DMS114 treated with DMSO at 0.1 percent for 48 hours (cell line): ENCODE measurements around the gene IP6K2.
A peak's percentile ranks its signal among the peaks of the same experiment; 100 is the strongest.

ENCODE experiments used
- DNase-seq: peaks from one replicate; lab custom pipeline; 2025; ENCODE audit not compliant: unreplicated experiment; lab: John Stamatoyannopoulos, UW

Gene IP6K2

DNA sequence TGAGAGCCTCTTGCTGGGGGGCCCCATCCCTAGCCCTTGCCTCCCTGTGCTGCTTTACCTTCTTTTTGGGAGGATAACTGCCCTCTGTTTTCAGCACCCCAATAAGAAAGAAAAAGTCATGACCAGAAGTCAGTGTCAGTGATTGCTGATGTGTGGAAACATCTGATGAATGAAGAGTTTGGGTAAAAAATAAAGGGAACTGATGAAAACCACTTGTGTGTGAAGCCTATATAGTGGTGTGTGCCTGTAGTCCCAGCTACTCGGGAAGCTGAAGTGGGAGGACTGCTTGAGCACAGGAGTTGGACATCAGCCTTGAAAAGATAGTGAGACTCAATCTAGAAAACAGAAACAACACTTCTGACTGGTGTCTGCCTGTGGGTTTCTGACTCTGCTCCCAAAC is 44.5 kb downstream of the IP6K2 start:
- DNase-seq: no peak

DNA sequence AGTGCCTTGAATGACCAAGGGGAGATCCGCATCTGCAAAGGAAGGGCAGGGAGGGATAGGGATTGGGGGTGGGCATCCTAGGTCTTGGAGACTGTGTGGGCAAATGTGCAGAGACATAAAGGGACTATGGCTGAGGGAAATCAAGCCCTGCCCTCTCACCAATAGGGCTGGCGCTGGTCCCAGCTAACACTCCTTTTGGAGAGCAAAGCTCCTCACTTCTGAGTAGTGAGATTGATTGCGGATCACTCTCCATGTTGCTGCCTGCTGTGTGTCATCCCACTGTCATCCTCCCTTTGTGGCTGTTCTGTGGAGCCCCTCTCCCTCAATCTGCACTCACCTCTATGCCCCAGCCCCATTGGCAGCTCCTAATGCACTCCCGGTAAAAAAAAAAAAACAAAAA is 52.1 kb downstream of the IP6K2 start:
- DNase-seq: no peak

DNA sequence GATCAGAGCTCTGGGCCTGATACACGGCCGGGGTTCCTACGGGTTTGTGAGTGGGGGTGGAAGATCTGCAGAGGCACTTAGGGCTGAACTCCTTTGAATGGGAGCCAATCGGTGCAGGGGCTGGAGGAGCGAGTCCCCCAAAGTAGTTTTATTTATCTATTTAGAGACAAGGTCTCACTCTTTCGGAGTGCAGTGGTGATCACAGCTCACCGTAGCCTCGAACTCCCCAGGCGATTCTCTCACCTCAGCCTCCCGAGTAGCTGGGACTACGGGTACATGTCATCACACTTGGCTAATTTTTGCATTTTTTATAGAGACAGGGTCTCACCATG is 52.7 kb downstream of the IP6K2 start:
- DNase-seq: no peak

DNA sequence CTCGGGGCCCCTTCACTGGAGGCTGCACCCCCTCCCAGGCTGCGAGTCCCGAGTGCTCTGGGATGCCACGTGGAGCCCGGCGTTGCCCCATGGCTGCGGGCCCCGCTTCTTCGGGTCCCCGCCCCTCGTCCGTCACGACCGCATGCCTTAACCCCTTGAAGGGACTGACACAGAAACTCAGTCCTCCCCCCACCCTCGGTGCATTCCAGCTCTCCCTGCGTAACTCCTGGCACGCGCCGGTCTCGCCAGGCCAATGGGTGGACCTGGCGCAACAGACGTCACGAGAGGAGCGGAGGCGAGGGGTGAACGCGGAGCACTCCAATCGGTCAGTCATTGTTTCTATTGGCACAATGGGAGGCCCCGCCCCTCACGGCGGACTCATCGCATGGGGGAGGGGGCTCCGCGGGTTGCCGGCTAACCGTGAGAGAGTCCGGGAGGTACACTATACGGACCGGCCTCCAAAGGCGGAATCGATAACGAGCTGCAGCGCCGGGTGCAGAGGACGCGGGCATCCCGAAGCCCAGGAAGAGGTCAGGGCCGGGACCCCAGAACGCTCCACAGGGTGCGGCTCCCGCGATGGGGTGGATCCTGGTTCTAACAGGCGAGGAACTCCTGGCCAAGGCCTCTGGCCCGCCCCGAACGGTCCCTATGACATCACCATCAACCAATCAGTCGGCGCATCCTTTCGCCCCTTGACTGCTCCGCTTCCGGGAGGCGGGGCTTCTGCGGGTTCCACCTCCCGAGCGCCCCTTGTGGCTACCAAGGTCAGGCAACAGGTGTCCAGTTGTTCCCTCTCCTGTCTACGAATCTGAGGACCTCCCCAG is 53.3 kb downstream of the IP6K2 start:
- peak; percentile 45 for DNase-seq

DNA sequence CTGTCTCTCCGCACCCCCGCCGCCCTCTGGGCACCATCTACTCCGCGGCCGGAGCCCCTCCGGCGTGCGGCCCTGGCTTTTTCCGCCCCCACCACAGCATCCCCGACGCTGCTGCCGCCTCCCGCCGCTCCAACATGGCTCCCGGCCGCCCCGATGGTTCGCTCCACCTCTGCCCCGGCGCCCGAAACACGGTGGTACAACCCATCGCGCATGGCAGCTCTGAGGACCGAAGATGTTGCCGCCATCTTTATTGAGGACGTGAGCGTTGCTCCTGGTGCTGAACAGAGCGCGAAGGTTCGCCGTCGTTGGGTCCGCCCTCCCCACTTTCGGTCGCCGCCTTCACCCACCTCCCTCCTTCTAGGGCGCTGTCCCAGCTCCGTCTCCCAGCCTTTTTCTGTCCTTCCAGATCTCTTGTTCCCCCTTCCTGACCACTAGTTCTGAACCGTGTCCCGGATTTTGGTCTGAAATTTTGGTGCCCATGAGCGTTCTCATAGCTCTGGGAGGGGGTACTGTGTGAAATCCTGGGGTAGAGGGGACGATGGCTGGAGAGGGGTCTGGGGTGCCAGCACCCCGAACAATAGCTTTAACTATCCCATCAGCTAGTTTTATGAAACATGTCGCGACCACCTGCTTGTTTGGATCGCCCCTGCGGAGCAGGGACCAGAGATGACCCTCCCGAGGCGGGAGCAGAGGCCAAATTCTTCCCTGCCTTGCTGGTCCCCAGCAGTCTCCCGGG is 54.1 kb downstream of the IP6K2 start, which contains the start of gene CELSR3:
Gene CELSR3, minus strand, starts transcription at position 134 of the 736 bp plus-strand sequence. CDS start 252 bp downstream, outside the sequence.
- DNase-seq: peak; percentile 72

DNA sequence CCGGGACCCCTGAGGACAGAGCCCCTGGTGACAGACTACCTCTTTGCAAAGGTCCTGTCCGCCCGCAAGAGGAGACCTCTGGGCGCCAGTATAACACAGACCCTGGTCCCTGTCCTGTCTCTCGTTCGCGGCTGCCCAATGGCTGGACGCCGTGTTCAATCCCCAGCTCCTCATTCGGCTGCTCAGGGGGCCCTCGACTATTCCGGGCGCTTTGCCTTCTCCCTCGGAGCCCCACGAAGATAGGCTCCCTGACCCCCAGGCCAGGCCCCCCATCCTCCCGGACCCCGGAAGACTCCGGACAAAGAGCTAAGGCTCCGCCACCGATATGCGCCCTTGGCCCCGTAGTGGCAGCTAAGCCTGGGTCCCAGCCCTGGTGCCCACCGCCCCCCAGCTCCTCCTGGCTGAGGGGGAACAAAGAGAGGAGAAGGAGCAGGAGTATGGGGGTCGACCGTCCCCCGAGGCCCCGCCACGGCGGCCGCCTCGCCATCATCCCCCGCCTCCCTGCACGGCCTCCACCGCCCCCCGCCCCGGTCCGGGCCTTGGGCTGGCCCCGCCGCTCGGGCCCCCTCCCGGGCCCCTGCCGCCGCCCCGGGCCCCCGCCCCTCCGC is 54.8 kb downstream of the IP6K2 start:
- no peak for DNase-seq

DNA sequence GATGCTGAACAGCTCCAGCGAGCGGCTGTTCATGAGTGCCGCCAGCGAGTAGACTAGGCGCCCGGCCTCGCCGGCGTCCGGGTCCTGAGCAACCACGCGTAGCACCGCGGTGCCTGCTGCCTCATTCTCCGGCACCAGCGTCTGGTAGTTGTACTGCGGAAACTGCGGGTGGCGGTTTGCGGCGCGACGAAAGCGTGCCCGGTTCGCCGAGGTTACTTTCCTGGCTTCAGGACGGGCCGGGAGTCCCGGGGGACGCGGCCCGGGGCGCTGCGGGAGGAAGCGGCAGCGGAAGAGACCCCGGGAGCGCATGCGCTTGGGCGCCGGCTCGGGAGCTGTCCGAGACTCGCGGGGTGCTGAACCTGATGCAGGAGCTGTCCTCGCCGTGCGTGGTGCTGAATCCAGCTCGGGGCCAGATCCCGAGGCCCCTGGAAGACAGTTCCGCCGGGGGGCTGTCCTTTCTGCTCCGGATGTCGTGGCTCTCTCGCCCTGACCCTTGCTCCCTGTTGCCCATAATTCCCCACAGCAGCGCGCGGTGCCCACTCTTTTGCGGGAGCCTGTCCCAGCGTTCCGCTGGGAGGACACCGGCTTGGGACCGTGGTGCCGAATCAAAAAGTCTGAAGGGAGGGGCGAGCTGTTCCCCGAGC is 55.4 kb downstream of the IP6K2 start:
- DNase-seq: no peak

DNA sequence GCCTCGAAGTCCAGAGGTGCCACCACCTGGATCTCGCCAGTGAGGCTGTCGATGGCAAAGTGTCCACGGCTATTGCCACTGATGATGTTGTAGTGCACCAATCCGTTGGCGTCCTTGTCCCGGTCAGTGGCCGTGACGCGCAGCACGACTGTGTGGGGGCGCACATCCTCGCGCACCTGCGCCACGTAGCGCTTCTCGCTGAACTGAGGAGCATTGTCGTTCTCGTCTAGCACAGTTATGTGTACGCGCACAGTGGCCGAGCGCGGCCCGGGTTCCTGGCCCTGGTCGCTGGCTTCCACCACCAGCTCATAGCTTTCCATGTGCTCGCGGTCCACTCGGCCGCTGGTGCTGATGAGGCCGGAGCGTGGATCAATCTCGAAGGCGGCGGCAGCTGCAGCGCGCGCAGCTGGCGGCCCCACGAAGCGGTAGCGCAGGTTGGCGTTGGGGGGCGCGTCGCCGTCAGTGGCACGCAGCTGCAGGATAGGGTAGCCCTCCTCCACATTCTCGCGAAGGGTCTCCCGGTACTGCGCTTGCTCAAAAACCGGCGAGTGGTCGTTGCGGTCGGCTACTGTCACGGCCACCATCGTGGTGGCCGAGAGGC is 56.1 kb downstream of the IP6K2 start:
- no peak for DNase-seq

DNA sequence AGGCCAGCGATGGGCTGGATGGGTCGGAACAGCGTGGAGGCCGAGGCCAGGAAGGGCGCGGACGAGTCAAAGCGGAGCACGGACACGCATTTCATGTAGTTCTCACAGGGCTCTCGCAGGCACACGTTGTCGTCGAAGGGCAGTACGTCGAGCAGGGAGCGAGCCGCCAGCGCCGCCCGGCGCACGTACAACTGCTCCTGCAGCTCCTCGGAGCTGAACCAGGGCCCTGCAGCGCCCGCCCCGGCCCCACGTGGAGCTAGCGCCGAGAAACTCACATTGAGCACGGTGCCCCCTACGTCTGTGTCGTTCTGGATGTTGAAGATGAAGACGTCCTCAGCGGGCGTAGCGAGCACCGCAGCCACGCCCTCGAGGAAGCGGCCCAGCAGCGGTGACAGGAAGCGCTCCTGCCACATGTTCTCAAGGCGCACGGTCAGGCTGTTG is 60.2 kb downstream of the IP6K2 start:
- DNase-seq: no peak

DNA sequence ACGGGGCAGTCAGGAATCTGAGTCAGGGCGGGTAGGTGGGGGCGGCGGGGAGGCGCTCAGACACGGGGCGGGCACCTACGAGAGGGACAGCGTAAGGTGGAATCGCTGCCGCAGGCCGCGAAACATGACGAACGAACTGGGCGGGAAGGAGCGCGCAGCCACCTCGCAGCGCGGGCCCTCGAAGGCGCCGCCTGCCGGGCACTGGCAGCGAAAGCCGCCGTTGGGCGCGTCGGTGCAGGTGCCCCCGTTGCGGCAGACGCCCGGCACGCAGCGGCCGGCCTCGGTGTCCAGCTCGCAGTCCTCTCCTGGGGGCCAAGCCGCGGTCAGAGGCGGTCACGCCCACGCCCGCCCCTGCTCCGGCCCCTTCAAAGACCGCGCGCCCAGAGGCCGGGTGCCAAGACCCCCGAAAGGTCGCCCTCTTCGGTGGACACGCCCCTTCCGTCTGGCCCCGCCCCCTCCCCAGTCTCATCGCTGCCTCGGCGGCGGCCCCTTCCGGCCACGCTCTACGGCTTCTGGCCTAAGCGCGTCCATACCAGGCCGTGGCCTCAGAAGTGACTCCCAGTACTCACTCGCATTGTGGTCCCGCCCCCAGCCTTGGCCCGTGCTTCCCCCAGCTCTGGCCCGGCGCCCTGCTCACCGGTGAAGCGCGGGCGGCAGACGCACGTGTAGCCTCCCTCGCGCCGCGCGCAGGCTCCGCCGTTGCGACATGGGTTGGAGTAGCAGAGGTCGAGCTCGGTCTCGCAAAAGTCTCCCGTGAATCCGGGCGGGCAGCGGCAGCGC is 60.8 kb downstream of the IP6K2 start:
- no peak for DNase-seq

DNA sequence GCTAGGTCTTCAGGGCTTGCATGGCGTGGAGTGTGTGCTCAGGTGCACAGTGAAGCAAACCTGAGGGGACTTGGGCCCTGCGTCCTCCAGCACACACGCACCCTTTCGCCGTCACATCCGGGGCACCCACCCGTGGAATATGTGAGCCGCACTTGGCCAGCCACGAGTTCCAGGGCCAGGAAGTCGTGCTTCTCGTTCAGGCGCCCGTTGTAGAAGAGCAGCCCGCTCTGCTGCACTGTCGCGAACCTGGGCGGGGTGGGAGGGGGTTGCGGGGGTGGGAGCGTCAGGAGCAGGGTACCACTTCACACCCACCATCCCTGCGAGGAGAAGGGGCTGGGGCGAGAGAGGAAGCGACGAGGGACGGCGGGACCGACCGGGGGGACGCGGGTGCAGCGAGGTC is 61.4 kb downstream of the IP6K2 start:
- no peak for DNase-seq

DNA sequence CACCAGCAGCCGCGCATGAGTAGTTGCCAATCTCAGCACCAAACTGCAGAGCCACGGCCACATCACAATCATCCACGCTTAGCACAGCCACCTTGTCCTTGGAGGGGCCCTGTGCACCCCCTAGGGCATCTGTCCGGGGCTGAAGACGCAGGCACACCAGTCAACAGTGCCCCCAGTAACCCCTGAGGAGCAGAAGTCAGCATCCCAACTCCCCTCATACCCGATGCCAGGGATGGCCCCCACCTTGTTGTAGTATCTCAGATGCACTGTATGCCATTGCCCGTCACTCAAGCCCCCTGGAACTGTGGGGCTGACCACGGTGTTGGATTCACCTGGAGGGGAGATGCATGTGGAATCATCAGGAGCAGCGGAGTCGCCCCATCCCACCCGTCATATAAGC is 62.0 kb downstream of the IP6K2 start:
- no peak for DNase-seq

DNA sequence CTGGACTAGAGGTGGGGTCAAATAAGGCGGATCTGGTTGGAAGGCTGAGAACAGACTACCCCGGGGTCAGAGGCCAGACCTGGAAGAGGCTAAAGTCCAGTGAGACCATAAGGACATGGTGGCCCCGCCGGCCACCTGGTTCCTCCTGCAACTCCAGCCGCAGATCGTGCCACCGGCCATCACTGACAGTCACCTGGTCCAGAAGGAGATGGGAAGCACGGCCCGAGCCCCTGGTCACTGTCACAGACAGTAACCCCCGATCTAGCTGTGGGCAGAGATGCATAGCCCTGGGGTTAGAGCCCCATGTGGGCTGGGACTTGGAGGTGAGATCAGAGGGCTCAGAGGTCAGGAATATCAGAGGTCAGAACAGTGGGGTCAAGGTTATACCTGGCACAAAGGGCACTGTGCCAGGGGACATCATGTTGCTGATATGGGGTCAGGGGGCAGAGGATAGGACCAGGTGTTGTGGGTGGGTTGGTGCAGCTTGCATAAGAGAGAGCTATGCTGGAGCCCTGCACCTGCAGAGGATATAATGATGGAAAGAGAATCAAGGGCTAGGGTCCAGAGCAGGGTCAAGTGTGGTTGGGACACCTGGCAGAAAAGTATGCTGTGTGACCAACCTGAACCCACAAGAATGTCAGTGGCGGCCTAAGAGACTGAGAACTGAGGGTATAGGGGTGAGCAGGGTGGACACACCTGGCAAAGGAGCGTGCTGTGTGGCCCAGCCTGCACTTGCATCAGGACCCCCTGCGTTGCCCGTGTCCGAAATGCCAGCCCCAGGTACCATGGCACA is 63.9 kb downstream of the IP6K2 start:
- no peak for DNase-seq

DNA sequence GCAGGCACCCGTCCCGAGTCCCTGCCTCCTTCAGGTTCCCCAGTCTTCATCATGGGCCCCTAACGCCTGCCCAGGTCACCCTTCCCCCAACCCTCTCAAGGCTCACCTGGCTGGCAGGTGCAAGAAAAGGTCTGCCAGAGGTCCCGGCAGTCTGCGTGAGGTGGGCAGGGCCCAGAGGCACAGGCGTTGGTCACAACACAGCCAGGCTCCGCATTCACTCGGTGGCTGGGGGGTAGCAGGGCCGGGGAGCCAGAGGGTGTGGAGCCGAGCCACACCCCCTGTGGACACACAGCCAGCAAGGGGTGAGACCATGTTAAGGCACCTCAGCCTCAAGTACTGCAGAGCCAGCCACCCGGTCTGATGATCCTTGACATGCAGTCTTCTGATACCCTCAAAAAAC is 65.2 kb downstream of the IP6K2 start:
- no peak for DNase-seq

DNA sequence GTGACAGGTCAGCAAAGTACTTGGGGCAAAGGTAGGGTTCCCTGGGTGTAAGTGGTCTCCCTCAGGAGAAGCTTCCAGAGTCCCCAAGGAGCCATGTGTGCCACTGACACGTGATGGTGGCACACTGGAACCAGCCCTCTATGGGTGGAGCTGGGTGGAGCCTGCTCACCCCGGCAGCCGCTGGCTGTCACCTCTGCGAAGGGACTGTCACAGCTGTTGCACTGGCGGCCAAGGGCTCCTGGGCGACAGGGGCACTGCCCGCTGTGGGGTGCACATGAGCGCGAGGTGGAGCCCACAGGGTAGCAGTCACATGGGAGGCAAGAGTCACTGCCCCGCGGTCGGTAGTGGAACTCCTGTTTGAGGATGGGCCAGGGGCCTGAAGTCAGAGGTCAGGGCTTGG is 66.3 kb downstream of the IP6K2 start:
- no peak for DNase-seq

DNA sequence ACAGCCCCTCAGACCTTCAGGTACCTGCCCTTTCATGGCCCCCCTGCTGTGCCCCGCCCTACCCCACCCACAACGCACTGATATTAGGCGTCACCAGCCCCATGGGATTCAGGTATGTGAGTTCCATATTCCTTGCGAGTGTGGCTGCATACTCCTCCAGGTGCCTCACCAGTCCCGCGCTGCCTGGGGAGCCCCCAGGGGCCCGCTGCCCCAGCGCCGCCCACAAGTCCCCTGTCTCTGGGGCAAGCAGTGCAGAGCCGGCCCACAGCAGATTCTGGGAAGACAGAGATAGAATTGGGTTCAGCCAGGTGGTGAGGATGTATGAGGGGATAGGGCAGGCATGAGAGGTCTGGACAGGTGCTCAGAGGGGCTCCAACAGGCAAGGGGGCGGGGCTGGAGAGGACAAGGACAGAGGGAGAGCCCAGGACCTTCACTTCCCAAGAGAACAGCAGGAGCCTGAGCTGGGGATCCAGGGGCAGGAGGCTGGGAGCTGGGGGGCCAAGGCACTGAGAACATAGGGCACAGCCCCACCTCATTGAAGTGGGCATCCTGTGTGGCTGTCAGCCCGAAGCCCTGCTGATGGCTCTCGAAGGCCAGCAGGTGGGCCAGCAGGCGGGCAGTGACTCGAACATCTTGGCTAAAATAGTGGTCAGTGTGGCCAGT is 68.7 kb downstream of the IP6K2 start:
- no peak for DNase-seq

DNA sequence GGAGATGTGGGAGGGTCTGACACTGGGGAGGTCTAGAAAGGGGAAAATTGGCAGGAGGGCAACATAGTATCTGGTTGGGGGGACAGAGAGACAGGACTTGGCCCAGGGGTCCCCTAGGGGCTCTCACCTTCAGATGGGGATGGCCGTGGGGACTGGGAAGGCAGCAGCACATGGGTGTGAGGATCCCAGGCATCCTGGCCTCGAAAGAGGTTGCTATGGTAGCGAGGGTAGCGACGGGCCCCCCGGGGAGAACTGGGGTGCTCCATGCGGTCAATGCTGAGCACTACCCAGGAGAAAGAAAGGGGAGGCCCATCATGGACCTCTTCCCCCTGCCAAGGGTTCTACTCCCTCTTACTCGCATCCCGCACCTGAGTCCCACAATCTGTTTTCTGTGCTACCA is 69.3 kb downstream of the IP6K2 start:
- DNase-seq: no peak

DNA sequence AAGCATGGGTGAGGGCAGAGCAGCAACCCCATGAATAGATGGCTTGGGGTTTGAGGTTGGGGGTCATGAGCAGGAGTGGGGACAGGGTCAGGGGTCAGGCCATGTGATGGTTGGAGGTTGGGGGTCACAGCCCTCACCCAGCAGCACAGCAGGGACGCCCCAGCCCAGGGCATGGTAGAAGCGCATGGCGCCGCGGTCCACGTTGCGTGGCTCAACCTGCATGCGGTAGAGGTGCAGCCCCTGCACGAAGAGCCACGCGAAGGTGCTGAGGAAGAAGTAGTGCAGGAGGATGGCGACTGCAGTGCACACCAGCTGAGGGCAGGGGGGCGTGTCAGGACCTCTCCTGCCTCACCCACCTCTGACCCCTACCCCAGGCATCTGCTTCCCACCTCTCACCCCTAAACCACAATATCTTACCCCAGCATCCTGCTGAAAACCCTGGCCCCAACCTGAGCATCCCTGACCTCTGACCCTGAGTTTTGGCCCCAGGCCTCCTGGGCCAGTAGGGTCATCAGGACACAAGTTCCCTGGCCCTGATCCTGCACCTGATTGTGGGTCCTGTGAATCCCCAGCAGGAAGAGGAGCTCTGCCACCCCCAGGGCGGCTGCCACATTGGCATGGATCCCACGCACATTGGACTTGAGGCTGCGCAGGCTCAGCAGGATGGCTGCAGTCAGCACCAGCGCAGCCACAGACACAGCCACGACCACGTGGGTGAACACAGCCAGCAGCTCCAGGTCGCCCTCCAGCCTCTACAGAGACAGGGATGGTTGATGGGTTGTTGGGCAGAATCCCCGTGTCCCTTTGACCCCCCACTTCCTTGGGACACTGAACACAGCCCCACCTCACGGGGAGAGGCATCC is 71.9 kb downstream of the IP6K2 start:
- no peak for DNase-seq
